HG03469 (cell line): ENCODE data around the gene CD200.

Experiments
- ATAC-seq: cut with Tn5 transposase; IDR thresholded peaks from one replicate; pipeline ENCODE4 v1.9.1; 2021; ENCODE audit warnings: mild to moderate bottlenecking, moderate library complexity, moderate number of reproducible peaks; ENCODE audit not compliant: unreplicated experiment

CD200 gene

DNA sequence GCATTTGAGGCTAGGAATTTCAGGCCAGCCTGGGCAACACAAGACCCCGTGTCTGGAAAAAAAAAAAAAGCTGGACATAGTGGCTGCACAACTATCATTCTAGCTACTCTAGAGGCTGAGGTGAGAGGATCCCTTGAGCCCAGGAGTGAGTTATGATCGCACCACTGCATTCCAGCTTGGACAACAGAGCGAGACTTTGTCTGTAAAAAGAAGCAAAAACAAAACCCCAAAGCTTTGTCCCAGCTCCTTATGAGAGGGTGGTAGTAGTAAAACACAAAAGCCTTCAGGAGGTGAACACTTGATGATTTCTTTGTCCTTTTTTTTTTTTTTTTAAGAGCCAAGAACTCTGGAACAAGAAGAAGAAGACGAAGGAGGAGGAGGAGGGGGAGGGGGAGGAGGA, 1.1 kb upstream of the CD200 start:
- no peak for ATAC-seq

DNA sequence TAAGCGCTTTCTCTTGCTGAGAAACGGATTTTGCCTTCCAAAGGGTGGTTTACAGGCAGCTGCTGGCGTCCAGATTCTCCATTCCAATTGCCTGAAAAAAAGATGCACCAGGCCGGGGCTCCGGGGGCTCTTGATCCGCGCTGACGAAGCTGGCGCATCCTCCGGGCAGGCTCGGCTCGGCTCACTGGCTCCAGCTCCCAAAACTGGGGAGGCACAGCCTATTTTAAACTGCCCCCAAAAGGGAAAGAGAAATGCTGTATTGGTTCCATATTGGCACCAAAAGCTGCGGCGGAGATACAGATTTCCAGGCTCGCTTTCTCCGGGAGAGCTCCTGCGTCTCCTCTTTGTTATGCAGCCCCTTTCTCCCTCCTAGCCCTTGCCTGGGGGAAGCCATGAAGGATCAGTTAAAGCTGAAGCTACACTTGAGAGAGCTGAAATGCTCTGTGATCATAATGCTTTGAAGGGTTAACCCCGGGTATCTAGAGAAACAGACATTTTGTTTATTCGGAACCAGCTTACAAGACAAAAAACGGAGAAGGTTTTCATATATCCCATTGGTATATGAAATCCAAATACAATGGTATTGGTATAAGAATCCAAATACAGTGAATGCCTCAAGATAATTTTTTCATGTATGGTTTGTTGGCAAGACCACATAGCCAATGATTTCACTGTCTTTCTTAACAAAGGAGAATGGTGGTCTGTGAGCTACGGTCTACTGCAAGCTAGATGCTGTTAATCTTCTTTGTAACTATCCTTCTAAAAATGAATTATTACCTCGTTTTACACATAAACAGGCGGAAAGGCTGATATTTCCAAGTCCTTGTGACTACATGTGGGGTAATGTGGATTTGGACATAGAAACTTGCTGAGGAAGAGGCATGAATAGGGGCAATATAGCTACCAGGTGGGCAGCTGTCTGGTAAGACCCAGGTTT, 693 bp downstream of the CD200 start:
- ATAC-seq, result no peak

DNA sequence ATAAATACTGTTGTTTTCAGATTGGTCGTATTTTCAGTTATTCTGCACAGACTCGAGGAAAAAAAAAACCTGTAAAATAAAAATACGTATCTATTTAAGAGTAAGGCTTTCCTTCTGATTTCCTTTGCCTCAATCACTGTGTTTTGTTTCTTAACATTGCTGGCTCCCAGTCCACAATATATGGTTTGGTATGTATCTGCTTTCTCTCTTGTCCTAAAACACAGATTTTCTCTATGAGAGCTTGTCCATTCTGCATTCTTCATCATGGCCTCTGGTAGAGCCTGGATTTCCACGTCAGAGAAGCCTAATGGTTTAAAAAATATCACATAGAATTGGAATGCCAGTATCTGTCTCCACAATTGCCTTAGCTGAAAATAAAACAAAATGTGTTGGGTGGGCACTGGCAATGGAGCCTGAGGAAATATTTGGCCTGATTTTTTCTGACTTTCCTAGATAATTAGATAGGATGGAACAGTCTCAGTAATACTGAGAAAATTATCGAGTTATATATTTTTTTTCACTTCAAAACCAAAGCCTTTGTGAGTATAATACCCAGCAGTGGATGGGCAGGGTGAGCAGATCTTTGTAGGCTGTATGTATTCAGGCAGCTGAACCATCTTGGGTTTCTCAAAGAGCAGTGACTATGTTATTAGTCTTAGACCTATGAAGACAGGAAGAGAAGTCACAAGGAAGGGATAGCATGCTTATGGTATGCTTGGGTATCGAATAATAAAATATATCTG, 1.9 kb downstream of the CD200 start:
- no peak for ATAC-seq

DNA sequence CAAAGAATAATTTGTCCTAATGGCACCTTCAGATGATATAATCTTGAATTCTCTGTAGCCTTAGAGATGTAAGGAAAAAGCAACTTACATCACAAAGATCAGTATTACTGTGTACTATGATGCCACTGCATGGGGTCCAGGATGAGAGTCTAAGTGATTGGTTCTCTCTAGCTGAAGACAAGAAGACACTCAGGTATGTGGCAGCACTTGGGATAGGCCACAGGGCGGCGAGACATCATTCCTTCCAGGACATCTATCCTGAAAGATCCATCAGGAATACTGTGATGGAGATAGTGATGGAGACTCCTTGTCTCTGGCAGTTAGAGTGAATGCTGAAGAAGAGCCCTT, 2.5 kb downstream of the CD200 start:
- no peak for ATAC-seq

DNA sequence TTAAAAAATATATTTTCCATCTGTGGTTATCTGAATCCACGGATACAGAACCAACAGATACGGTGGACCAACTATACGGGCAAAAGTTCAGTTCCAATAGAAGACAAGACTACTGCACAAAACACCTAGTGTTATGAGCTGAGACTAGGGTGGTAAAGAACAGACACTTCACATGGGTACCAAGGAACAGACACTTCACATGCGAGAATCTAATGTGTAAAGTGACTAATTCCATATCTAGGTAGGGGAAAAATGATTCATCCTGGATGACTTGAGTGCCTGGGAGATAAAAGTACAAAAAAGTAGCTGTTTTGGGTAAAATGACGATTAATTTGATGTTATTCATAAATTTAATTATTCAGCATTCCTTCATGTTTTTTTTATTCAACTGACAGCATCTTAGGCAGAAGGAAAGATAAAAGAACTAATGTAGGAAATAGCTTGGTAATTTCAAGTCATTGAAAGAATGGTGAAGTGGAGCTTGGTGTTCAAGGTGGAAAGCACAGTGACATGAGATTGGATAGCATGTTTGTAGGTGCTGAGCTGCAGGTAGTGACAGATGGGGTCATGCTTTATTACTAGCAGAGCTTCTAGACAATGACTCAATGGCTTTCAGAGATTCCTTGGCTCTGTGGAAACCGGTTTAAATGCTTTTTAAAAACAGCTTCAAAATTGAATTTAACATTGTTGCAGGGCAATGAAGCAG, 5.2 kb downstream of the CD200 start:
- ATAC-seq, result no peak

DNA sequence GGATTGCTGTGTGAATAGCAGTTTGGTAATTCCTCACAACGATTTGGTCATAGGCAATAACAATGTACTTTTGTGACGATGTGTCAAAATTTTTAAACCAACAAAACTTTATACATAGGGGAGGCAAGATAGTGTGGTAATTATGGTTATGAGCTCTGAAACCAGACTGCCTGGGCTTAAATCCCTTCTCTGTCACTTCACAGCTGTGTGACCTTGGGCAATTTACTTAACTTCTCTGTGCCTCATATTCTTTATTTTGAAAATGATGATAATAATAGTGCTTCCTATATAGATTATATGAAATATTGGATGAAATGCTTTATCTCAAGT, 5.7 kb downstream of the CD200 start:
- ATAC-seq, result no peak

DNA sequence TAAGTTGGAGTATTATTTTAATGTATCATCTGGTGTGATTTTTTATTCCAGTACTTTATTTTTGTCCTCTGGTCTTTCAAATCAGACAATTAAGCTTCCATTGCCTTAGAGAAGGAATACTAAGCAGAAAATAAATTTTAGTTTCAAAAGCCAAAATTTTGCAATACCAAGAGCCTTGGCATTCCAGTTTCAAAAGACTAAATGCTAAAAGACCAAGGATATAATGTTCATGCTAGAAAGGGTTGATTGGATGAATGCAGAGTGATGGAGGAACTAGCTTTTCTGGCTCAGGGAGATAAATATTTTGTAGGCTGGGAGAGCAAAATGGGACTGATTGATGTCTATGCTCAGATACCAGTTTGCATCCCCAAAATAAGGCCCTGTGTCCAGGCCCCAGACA, 6.2 kb downstream of the CD200 start:
- ATAC-seq, result no peak

DNA sequence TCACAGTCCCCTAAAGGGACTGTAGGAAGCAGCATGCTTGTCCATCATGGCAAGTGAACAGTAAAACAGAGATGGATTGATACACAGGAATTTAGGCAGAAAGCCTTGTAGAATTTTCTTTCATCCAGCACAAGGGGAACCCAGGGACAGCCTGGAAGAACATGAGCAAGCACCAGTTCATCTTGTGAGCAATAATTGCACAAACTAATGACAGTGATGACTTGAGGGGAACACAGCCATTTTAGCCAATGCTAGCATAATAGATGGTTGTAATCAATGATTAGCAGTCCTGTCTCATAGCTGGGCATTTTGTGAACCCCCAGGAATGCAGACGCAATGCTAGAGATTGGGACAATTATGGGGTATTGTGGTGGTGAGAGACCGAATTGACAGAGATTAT, 6.7 kb downstream of the CD200 start:
- no peak for ATAC-seq

DNA sequence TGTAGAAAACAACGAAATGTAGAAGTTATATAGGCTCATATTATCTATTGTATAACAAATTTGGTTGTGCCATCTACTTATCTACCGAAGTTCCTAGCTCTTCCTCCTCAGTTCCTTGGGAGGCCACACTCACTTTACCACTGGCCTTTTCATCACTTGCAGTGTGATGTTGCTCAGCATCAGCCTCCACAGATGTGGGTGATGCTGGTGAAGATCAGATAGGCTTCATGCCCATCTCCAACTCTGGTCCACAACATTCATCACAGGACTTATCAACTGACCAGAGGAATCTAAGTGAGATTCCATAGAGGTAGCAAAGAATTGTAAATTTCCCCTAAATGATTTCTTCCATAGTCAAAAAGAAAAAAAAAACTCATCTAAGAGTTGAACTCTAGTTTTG, 8.4 kb downstream of the CD200 start:
- ATAC-seq, result no peak

DNA sequence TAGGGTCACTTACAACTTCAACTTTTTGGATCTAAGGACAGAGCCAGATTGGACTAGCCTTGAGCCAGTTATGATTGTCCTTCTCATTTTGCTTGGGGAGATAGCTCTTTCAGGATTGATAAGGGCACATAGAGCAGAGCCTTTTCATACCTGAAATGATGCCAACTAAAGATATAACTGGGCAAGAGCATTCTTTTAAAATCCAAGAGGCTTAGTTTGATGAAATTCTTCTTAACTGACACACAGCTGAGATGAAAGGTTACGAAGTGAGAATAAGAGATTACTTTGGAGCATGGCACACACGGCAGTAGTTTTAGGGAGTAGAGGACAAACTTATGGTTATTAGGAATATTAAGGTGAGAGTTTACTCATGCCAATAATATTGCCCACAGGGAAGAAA, 12.7 kb downstream of the CD200 start:
- no peak for ATAC-seq

DNA sequence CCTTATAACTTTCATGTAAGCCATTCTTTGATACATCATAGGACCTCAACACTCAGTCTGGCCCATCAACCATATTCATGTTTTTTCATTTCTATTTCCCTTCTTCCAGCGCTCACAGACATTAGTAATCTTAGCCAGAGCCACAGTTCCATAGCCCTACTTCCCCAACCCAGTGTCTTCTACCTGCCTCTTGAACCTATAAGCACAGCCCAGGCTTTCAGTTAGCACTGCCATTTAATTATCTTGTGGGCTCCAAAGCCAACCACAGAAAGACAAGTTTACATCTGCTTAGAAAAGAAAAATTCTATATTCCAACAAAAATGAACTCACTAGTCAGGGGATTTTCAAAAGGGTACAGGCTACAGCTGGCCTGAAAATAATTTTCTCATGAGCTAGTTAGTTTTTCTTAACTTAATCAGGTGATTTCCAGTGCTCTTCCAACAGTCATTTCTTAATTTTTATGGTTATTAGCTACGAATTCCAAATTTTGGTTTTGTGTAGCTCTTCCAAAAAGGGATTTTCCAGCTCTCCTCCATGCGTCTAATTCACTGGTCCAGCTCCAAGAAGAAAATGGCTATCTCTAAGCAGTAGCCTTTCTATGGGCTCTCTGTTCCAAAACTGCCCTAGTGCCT, 13.7 kb downstream of the CD200 start:
- no peak for ATAC-seq

DNA sequence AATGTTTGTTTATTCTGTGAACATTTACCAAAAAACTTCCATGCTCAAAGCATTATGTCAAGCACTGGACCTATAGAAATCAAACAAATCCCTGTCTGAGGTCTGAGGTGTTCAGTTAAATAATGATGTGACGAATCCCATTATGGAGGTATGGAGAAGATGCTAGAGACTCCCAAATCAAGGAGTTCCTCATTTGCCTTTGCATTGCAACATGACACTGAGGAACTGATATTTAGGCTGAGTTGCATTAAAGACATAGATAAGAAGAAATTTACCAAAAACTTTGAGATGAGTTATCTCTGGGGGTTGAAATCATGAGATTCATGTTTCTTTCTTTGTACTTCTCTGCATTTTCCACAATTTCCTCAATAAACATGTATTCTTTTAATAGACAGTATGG, 16.0 kb downstream of the CD200 start:
- ATAC-seq, result no peak

DNA sequence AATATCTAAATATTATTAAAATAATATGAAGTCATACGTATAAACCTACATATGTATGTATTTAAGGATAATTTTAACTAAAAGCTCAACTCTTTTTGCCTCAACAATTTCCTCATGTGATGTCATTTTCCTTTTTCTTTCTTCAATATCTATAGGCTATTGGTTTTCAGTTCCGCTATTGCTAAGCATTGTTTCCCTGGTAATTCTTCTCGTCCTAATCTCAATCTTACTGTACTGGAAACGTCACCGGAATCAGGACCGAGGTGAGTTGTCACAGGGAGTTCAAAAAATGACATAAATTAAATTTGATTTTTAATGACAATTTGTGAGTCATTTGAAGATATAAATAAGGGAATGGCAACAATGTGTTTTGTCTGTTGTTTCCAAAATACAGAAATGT, 16.6 kb downstream of the CD200 start:
- no peak for ATAC-seq

DNA sequence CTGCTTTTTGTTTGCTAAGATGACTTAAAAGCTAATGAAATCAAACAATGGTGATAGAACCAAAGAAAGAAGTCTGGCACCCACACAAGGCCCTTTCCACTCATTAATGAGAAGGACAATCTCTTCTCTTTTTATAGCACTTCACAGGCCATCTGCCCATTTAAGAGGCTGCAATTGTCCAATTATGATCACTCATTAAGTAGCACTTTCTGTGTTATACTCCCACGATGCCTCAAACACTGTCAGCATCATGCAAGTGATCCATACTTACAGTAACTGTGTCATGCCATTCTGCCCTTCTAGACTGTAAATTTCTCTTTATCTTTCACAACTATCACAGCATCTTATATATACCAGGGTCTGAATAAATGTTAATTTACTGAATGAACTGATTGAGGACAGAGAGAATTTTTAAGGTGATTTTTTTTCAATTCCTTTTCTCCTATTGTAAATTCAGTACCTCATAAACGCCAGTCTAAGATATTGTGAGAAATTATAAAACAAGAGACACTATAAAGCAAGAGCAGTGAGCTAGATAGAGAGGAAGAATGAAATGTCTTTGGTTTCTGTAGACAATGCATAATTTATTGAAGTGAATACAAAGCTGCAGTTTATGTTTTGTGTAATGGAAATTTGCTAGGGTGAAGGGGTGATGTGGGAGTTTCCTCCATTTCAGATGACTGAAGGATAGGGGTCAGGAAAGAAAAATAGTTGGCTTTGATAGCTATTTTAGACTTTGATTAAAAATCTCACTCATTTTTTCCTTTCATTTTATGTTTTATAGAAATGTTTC, 17.3 kb downstream of the CD200 start:
- no peak for ATAC-seq

DNA sequence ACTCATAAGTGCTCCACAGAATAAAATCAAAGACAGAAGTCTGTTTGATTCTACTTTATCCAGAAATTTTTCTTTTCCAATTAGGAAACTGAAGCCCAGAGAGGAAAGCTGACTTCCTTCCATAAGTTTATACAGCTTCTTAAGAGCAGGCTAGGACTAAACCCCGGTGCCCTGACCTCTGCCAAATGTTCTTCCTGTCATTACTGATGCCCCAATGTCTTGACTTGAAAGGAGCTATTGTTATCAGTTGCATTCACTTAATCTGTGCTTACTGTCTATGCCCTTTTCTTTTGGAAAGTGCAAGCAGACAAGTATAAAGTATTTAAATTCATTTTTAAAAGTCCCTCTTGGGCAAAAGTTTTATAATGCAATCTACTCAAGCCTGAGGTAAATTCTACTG, 18.1 kb downstream of the CD200 start:
- ATAC-seq, result no peak

DNA sequence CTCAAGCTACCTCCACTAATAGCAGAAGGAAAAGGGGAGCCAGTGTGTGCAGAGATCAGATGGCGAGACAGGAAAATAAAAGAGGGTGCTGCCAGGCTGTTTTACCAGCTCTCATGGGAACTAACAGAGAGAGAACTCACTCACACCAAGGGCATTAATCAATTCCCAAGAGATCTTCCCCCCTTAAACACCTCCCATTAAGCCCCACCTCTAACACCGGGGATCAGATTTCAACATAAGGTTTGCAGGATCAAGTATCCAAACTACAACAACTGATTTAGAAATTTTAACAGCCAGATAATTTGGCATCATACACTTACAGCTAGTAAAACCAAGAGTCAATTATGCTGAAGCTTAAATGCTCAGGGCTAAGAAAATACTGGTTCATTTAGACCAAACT, 18.9 kb downstream of the CD200 start:
- no peak for ATAC-seq

DNA sequence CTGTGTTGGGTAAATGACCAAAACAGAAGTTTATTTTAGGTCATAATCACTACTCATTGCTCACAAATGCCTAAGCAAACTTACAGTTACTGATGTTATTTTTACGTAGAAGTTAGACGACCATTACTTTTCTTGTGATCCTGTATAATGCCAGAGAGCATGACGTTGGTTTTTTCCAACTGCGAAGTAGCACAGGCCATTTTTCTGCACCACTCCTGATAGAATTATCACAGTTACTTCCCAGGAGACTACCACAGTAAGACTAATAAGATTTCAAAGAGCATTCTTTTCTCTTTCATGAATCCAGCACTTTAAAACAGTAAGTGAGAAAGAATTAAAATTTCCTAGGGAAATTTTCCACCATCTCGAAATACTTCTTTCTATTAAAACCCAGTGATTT, 19.8 kb downstream of the CD200 start:
- ATAC-seq, result no peak

DNA sequence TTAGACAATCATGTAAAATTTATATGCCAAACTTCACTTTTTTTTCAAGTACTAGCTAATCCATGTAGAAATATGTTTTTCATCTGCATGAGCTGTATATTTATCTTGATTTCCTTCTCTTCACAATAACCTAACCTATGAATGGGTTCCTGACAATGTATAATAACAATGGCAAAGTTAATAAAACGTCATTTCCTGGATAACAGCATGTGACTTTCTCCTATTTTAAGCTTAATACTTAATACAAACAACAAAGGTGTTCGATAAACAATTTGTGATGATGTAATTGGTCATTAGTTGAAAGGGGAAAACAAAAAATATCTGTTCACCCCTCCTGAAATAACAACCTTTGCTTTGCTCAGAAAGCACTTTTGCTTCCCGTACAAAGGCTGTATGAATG, 20.4 kb downstream of the CD200 start:
- ATAC-seq, result no peak

DNA sequence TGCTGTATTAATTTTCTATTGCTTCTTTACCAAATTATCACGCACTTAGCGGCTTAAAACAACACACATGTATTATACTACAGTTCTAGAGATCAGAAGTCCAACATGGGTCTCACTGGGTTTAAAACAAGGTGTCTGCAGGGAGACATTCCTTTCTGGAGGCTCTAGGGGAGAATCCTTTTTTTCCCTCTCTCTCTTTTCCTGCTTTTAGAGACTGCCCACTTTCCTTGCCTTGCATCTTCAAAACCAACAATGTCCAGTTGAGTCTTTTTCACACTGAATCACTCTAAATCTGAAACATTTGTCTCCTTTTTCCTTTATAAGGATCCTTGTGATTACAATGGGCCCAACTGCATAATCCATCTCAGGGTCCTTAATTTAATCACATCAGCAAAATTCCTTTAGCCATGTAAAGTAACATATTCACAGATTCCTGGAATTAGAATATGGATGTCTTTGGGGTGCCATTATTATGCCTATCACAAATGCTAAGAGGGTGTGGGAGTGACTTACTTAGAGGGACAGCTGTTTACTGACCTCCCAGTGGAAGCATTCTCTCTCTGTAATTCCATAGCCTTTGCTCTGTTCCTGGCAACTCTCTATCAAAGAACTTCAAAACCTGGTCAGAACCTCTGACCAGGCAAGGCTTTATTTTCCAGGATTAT, 21.8 kb downstream of the CD200 start:
- no peak for ATAC-seq

DNA sequence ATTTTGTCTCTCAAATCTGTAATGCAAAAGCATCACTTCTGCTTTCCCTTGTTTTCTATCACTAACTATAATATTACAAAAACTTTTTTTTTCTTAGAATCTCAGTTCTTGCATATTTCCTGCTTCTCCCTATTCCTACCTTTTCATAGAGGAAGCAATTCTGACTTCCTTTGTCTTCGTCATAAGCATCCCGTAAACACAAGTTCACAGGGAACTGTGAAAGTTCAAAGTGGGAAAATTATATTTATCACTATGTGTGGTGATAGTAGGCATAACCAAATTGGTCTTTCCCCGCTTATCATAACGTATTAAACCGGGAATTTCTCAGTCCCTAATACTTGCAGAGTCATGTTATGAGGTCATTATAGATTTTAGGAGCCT, 22.3 kb downstream of the CD200 start:
- ATAC-seq, result no peak
